ENCODE results near the gene DPP10.
"Not testable (repeated sequence)": the region's sequence is repeated elsewhere in the genome, so short reads cannot be mapped to it uniquely, and the experiment has no call there.

DPP10 gene

DNA sequence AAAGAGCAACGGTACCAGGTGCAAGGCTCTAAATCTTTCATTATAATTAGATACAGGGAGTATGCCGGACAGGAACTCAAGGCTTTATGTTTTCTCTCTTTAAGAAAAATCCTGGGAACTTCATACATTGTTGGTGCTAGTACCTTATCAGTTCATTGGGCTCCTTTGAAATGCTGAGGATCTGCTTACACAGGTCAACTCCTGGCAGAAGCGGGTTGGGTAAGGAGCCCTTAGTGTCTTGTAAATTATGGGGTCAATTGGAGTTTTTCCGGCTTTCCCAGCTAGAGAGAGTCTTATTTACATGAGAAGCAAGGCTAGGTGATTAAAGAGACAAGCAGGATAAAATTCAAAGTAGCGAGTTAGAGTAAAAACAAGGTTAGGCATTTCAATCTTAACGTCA is 998.3 kb downstream of the DPP10 start:
- not testable (repeated sequence) for DNase-seq (ENCODE audit: low read depth)

DNA sequence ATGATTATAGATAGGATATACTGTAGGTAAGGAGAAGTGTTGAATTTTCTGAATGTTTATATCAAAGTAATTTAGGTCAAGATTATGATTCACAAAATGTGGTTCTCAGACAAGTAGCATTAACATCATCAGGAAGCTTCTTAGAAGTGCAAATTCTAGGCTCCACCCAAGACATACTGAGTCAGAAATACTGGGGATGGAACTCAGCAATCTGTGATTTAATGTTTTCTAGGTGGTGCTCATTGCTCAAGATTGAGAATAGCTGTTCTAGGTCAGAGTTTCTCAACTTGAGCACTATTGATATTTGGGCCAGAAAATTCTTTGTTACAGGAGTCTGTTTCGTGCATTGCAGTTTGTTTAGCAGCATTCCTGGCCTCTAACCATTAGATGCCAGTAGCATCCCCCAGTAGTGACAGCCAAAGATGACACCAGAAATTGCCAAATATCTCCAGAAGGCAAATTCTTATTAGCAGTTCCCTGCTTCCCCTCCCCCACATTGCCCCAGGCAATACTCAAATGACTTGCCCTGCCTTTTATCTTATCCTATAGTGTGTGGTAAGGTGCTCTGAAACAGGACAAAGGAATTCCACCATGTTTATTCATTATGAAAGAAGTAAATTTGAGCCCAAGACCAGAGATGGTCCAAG is 1001.2 kb downstream of the DPP10 start:
- DNase-seq (ENCODE audit: low read depth): no peak

DNA sequence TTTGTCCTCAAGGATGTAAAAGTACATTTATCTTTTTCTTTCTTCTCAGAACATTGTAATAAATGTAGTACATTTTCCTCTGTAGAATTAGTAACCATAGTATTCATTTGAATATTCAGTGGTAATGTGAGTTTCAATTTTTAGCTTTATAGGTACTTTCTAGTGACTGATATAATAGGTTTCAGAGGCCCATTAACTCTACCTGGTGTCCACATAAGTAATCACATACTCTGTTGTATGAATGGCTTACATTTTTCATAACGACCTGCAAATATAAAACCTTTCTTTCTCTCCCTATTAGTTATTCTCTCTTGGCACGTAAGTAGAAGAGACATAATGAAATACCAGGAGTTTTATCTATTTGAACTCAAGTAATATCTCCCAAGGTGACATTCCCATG is 1017.6 kb downstream of the DPP10 start:
- no peak for DNase-seq (ENCODE audit: low read depth)

GRCh38 chr2:115480741-115481140 is 1038.3 kb downstream of the DPP10 start:
- no peak for DNase-seq (ENCODE audit: low read depth)

- DNase-seq (ENCODE audit: low read depth): no peak
These were observed 1039.4 kb downstream of the DPP10 start for GRCh38 chr2:115481842-115482241.

GRCh38 chr2:115483666-115484065 is 1041.2 kb downstream of the DPP10 start:
- no peak for DNase-seq (ENCODE audit: low read depth)

- DNase-seq (ENCODE audit: low read depth): no peak
These were observed 1042.0 kb downstream of the DPP10 start for GRCh38 chr2:115484486-115484885.

GRCh38 chr2:115484983-115485382 is 1042.5 kb downstream of the DPP10 start:
- no peak for DNase-seq (ENCODE audit: low read depth)

- DNase-seq (ENCODE audit: low read depth): no peak
These were observed 1048.8 kb downstream of the DPP10 start for GRCh38 chr2:115491186-115491793.

DNA sequence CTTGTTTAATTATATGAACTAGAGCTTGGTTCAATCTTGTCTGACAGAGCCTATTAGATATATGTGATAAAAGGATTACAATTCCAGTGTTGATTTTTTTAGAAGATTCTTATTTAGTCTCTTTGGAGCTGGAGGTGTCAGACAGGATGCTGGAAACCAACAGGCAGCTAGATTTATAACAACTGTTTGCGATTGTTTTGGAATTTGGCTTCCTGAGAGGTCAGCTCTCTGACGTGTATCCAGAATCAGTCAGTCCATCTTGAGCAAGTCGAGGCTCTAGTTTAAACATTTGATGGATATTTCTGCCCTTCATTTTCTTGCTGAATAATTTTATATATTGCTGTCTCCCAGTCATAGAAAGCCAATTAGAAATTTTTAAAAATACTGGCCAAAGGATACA is 1062.9 kb downstream of the DPP10 start:
- DNase-seq (ENCODE audit: low read depth): no peak

DNA sequence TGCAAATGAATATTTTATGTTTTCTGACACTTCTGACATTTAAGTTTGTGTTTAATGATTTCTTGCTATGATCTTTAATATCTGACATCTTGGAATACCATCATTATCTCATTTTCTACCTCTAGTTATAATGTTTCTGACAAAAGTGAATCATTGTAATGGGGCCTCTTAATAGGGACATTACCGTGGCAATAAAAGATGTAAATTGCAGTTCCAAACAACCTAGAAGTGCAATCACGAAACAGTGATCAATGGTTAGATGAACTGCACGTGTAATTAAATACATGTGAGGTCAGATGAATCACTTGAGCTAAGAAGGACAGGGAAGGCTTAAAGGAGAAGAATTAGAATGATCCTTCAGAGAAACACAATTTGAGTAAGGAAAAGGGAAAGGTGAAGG is 1078.3 kb downstream of the DPP10 start:
- DNase-seq (ENCODE audit: low read depth): no peak

- DNase-seq (ENCODE audit: low read depth): no peak
These were observed 1082.0 kb downstream of the DPP10 start for GRCh38 chr2:115524452-115524851.

DNA sequence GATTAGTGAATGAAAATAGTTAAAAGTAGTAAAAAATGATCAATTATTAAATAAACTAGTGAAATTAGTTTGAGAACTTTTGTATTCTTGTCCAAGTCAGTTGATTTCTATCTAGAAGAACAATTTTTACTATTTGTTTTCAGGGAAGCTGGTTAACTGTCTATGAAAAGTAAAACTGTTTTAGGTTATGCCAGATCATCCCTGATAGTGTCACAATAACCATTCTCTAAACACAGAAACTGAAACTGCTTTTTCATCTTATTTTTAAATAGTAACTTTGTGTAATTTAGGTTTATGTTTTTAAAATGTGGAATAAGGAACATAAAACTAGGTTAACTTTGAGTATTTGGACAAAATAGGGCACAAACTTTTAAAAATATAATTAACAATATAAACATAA is 1087.2 kb downstream of the DPP10 start:
- DNase-seq (ENCODE audit: low read depth): no peak

DNA sequence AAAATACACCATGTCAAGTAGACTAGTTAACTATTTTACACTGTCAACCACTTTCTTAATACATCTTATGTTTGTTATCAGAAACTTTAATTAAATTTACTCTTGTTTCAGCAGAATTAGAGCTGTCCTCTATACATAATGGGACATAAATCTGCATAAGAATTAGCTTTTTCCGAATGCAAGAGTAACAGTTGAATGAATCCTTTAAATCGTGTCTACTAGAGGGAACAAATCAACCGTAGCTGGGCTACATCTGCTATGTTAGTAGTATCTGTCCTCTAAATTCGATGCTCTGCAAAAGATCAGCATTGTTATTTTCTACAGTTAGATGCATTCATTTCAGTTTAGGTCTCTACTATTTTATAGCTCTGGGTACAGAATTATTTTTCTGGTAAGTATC is 1090.6 kb downstream of the DPP10 start:
- no peak for DNase-seq (ENCODE audit: low read depth)

DNA sequence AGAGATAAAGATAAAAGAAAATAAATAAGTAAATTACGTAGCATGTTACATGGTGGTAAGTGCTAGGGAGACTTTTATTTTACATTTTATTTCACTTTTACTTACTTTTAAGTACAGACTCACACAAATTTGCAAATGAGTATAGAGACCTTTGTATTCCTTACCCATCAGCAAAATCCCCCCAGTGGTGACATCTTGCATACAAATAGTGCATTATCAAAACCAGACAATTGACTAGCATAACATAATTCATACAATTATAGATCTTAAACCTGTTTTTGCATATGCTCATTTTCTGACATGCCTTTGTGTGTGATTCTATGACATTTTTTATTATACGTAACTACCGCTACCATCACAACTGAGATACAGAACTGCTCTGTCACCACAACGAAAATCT is 1099.4 kb downstream of the DPP10 start:
- DNase-seq (ENCODE audit: low read depth): no peak

DNA sequence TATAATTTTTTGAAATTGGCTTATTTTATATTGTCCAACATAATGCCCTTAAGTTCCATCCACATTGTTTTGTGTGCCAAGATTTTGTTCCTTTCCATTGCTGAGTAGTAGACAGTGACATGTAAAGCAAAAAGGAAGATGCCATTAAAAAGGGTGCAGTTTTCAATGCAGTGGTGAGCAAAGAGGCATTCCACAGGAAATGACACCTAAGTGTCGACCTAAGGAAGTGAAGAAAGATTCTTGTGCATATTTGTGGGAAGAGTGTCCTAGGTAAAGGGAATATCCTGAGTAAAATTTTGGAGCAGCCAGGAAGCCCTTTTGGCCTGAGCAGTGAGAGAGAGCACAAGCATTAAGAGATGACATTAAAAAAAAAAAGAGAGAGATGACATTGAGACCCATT is 1099.9 kb downstream of the DPP10 start:
- no peak for DNase-seq (ENCODE audit: low read depth)

- no peak for DNase-seq (ENCODE audit: low read depth)
These were observed 1100.6 kb downstream of the DPP10 start for GRCh38 chr2:115543024-115543423.

- no peak for DNase-seq (ENCODE audit: low read depth)
These were observed 1101.0 kb downstream of the DPP10 start for GRCh38 chr2:115543461-115543860.

DNA sequence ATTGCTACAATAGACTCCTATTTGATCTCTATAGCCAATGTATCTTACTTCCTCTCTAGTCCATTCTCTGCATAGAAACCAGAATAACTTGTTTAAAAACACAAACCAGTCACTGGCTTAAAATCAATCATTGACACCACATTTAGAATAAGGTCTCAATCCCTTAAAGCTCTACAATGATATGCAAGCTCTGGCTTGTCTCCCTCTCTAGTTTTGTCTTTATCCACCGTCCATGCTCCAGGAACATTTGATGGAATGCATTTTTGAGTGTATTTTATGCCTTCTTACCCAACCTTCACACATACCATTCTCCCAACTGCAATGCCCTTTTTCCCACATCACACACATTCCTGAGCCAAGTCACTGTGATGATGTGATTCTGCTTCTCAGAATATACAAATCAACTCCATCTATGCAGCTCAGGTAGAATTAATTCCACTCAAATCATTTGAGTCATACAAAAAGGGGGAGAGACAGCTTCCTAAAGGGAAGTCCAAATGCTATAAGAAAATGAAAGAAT is 1107.2 kb downstream of the DPP10 start:
- DNase-seq (ENCODE audit: low read depth): no peak

GRCh38 chr2:115552726-115553125 is 1110.3 kb downstream of the DPP10 start:
- DNase-seq (ENCODE audit: low read depth): no peak

DNA sequence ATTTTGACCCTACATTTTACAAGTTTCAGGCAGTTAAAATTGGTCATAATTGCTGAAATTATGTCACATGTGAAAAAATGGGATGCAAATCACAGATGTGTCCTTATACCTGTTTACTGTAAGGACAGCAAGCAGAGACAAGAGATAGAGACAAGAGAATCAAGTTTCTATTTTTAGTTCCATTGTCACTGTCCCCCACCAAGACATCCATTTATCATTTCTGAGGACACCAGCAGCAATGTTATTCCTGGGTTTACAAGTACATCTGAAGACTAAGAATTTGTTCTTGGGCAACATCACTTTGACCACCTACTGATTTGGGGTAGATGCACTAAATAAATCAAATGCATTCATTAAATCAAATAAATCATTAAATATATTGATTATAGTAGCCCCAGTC is 1111.7 kb downstream of the DPP10 start:
- no peak for DNase-seq (ENCODE audit: low read depth)

DNA sequence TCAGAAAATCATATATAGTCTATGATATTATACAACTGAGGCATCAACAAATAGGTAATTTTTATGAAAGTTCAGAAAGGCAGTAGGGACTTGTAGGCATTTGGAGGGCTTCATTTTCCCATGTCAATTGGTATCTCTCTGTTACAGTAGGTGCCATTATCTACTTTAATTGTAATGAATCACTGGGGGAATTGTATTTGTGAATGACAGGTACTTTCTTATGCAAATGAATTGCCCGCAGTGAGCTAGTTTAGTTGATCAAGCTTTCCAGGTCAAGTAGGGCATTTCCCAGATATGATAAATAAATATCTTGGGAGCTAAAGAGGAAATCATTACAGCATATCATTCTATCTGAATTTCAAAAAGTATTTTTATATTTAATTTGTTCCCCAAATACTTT is 1116.3 kb downstream of the DPP10 start:
- no peak for DNase-seq (ENCODE audit: low read depth)

DNA sequence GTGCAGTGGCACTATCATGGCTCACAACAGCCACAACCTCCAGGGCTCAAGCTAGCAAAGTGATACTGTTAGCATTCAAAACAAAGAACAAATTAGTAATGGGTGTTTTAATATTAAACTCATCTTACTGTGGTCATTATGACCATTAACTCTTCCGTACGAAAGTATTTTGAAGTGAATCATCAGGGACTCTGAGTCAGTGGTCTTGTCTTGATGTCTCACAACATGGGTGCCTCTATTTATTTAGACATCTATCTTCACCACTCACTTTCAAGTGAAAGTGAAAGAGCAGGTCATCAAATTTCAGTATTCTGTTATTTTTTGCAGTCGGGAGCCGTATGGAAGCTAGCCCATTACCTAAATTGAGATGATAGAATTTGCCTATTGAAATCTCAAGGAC is 1118.2 kb downstream of the DPP10 start:
- DNase-seq (ENCODE audit: low read depth): no peak

DNA sequence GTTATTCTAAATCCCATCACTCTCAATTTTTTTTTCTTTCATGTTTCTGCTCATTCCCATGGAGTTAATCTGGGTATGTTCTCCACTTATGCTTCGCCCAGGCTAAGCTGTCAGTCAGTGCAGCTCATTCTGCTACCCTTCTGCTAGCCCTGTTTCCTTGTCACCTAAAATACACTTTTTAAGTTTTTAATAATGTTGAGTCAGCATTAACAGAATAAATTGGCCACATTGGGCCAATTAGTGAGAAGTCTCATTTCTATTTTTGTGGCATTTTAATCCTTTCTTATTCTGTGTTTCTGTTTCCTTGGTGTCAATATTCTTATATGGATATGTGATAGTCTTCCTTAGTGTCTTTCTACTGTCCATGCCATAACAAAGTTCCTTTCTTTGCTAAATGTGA is 1126.2 kb downstream of the DPP10 start:
- DNase-seq (ENCODE audit: low read depth): no peak
